ENCODE measurements around the gene KRTAP5-11.
A peak's percentile ranks its signal among the peaks of the same experiment; 100 is the strongest.
"Not testable (repeated sequence)": the region's sequence is repeated elsewhere in the genome, so short reads cannot be mapped to it uniquely, and the experiment has no call there.

The KRTAP5-11 gene

GRCh38 chr11:71580057-71581003 is 2.3 kb downstream of the KRTAP5-11 start:
- DNase-seq, result peak; percentile 21

GRCh38 chr11:71579513-71579912 is 3.2 kb downstream of the KRTAP5-11 start:
- not testable (repeated sequence) for DNase-seq

GRCh38 chr11:71577469-71578004 is 5.1 kb downstream of the KRTAP5-11 start:
- DNase-seq, result no peak

GRCh38 chr11:71576688-71577465 is 5.8 kb downstream of the KRTAP5-11 start:
- DNase-seq, result not testable (repeated sequence)

GRCh38 chr11:71575723-71576424 is 6.8 kb downstream of the KRTAP5-11 start:
- DNase-seq, result no peak

GRCh38 chr11:71574418-71574817 is 8.3 kb downstream of the KRTAP5-11 start:
- DNase-seq, result no peak

GRCh38 chr11:71572811-71573210 is 9.9 kb downstream of the KRTAP5-11 start:
- DNase-seq, result no peak

GRCh38 chr11:71571101-71571850 is 11.4 kb downstream of the KRTAP5-11 start:
- not testable (repeated sequence) for DNase-seq

- no peak for DNase-seq
Observed at GRCh38 chr11:71568704-71569349, 13.8 kb downstream of the KRTAP5-11 start.

- not testable (repeated sequence) for DNase-seq
Observed at GRCh38 chr11:71567633-71568032, 15.0 kb downstream of the KRTAP5-11 start.

- not testable (repeated sequence) for DNase-seq
Observed at GRCh38 chr11:71566626-71567599, 15.8 kb downstream of the KRTAP5-11 start.

GRCh38 chr11:71566081-71566620 is 16.5 kb downstream of the KRTAP5-11 start:
- DNase-seq, result no peak

- DNase-seq, result no peak
Observed at GRCh38 chr11:71565263-71565662, 17.4 kb downstream of the KRTAP5-11 start, which contains the start of gene KRTAP5-10. KRTAP5-10 (plus strand) TSS chr11:71565563; CDS start chr11:71565588, 25 bp downstream.

GRCh38 chr11:71564430-71564829 is 18.2 kb downstream of the KRTAP5-11 start:
- no peak for DNase-seq

- DNase-seq, result peak; percentile 15
Observed at GRCh38 chr11:71563406-71563805, 19.3 kb downstream of the KRTAP5-11 start.

GRCh38 chr11:71562120-71562519 is 20.6 kb downstream of the KRTAP5-11 start:
- DNase-seq, result no peak

- DNase-seq, result no peak
Observed at GRCh38 chr11:71558996-71559395, 23.7 kb downstream of the KRTAP5-11 start.

- DNase-seq, result no peak
Observed at GRCh38 chr11:71557257-71557656, 25.4 kb downstream of the KRTAP5-11 start.

- DNase-seq, result no peak
Observed at GRCh38 chr11:71556018-71556417, 26.7 kb downstream of the KRTAP5-11 start.

GRCh38 chr11:71555508-71555907 is 27.2 kb downstream of the KRTAP5-11 start:
- no peak for DNase-seq
